Measurements from ENCODE around the gene SLC7A6. TPM values are rescaled to one million over a fixed set of nuclear protein-coding genes. Genes with fewer than 3 reads are reported as not detected.

The SLC7A6 gene
- polyA plus RNA-seq, 2 of the 4 experiments (the other 2 are of a cell fraction), result 31.1 to 32.9 TPM

GRCh38 chr16:68251832-68252231 is 12.5 kb upstream of the SLC7A6 start:
- Histone ChIP-seq H3K4me2 (no peak overlapping the region), H3K4me3 (no peak overlapping the region), H3K27ac (no peak overlapping the region), H3K4me1 (no peaks in the 10 kb centered on the region), H3K9me3 (no peaks in the 10 kb centered on the region)
- no peak for DNase-seq (ENCODE audit: low read depth in 1 of 2, low spot score in 1 of 2)
- 83% methylated on average over 5 of the region's 5 CpGs for WGBS (ENCODE audit: missing lambda C conversion rate)
- FAIRE-seq, result no peak
- TF ChIP-seq FOSL2 (IDR thresholded peaks at IDR 0.05) (no peak), FOSL2 (CRISPR knock-in tag; IDR thresholded peaks at IDR 0.05) (no peak), MAX (IDR thresholded peaks at IDR 0.05) (no peak), TFCP2L1 (CRISPR knock-in tag; IDR thresholded peaks at IDR 0.05) (no peak)
- CTCF ChIA-PET, result interaction anchor here (0.6 to 9.0 kb wide), 8 partner anchors 10 to 796 kb away, joined by 3 to 124 read pairs (median 3); partner anchors contain the start of genes PRMT7, SLC7A6 and SLC7A6OS
- no peak for ATAC-seq
- POLR2A ChIA-PET, result interaction anchor here (1.1 to 1.4 kb wide), 2 partner anchors 12 to 15 kb away, joined by 3 to 4 read pairs; no protein-coding TSS in a partner anchor

DNA sequence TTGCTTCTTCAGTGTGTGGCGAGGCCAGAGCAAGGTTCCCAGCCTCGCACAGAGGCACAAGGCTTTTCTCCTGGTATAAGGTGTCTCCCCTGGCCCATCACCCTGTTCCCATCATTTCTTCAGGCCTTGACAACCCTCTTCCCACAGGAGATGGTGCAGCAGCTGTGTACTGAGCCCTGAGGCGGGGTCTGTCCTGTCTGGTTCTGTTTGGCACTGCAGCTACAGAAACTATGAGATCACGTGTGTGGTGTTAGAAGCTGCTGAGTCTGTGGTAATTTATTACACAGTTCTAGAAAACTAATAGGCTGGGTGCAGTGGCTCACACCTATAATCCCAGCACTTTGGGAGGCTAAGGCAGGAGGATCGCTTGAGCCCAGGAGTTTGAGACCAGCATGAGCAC is 11.9 kb upstream of the SLC7A6 start:
- Histone ChIP-seq H3K4me1 (peaks cover 3% of the 10 kb centered on the region), H3K4me3 (no peak overlapping the region), H3K27ac (no peak overlapping the region), H3K4me2 (no peak overlapping the region), H3K9me3 (no peaks in the 10 kb centered on the region)
- TF ChIP-seq, protein P1, sequence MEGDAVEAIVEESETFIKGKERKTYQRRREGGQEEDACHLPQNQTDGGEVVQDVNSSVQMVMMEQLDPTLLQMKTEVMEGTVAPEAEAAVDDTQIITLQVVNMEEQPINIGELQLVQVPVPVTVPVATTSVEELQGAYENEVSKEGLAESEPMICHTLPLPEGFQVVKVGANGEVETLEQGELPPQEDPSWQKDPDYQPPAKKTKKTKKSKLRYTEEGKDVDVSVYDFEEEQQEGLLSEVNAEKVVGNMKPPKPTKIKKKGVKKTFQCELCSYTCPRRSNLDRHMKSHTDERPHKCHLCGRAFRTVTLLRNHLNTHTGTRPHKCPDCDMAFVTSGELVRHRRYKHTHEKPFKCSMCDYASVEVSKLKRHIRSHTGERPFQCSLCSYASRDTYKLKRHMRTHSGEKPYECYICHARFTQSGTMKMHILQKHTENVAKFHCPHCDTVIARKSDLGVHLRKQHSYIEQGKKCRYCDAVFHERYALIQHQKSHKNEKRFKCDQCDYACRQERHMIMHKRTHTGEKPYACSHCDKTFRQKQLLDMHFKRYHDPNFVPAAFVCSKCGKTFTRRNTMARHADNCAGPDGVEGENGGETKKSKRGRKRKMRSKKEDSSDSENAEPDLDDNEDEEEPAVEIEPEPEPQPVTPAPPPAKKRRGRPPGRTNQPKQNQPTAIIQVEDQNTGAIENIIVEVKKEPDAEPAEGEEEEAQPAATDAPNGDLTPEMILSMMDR (IDR thresholded peaks at IDR 0.05), result no peak
- no peak for TF ChIP-seq RFX5 (IDR thresholded peaks at IDR 0.05)
- TF ChIP-seq, protein P2, sequence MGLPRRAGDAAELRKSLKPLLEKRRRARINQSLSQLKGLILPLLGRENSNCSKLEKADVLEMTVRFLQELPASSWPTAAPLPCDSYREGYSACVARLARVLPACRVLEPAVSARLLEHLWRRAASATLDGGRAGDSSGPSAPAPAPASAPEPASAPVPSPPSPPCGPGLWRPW (IDR thresholded peaks at IDR 0.05), result no peak
- TF ChIP-seq HEYL (CRISPR knock-in tag; IDR thresholded peaks at IDR 0.05), result no peak
- TF ChIP-seq CHD2 (IDR thresholded peaks at IDR 0.05; ENCODE audit: low read length, partially characterized antibody), result no peak
- TF ChIP-seq, protein P3, sequence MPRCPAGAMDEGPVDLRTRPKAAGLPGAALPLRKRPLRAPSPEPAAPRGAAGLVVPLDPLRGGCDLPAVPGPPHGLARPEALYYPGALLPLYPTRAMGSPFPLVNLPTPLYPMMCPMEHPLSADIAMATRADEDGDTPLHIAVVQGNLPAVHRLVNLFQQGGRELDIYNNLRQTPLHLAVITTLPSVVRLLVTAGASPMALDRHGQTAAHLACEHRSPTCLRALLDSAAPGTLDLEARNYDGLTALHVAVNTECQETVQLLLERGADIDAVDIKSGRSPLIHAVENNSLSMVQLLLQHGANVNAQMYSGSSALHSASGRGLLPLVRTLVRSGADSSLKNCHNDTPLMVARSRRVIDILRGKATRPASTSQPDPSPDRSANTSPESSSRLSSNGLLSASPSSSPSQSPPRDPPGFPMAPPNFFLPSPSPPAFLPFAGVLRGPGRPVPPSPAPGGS (IDR thresholded peaks at IDR 0.05), result no peak
- TF ChIP-seq ZC3H11A (IDR thresholded peaks at IDR 0.05), result no peak
- no peak for TF ChIP-seq FOSB (CRISPR knock-in tag; IDR thresholded peaks at IDR 0.05)
- no peak for TF ChIP-seq USF2 (IDR thresholded peaks at IDR 0.05)
- TF ChIP-seq HOXB5 (CRISPR knock-in tag; IDR thresholded peaks at IDR 0.05), result no peak
- no peak for TF ChIP-seq FOXS1 (CRISPR knock-in tag; IDR thresholded peaks at IDR 0.05)
- no peak for TF ChIP-seq HOXB13 (CRISPR knock-in tag; IDR thresholded peaks at IDR 0.05; ENCODE audit: low read depth)
- no peak for TF ChIP-seq NFE2L2 (conservative IDR thresholded peaks at IDR 0.05; ENCODE audit: low read length)
- no peak for TF ChIP-seq CBX2 (IDR thresholded peaks at IDR 0.05; ENCODE audit: borderline replicate concordance, low read depth)
- no peak for TF ChIP-seq MAZ (IDR thresholded peaks at IDR 0.05; ENCODE audit: borderline replicate concordance, low read depth, low read length)
- DNase-seq (ENCODE audit: low read depth in 1 of 2, low spot score in 1 of 2) (no peak), FAIRE-seq (no peak), ATAC-seq (no peak)
- CTCF ChIA-PET, result interaction anchor here (0.6 to 9.0 kb wide), 5 partner anchors 9 to 76 kb away, joined by 3 to 124 read pairs (median 7); partner anchors contain the start of gene SLC7A6
- 78% methylated on average over 5 of the region's 5 CpGs for WGBS (ENCODE audit: missing lambda C conversion rate)
- POLR2A ChIA-PET, result interaction anchor here (1.1 to 1.4 kb wide), 2 partner anchors 11 to 15 kb away, joined by 3 to 4 read pairs; no protein-coding TSS in a partner anchor

DNA sequence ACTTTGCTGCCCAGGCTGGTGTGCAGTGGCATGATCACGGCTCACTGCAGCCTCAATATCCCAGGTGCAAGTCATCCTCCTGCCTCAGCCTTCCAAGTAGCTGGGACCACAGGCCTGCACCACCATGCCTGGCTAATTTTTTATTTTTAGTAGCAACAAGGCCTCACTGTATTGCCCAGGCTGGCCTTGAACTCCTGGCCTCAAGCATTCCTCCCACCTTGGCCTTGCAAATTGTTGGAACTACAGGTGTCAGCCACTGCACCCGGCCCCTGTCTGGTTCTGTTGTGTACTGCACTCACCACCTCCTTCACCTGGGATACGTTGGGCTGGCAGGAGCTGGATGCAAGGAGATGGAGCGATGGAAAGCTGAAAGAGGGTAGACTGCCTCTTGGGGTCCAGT is 10.6 kb upstream of the SLC7A6 start:
- no peak for FAIRE-seq
- POLR2A ChIA-PET, result interaction anchor here (0.6 to 1.5 kb wide), 2 partner anchors 10 to 57 kb away, joined by 3 to 5 read pairs; partner anchors contain the start of genes PRMT7, SLC7A6 and SLC7A6OS
- TF ChIP-seq FOSL2 (IDR thresholded peaks at IDR 0.05) (no peak), FOSL2 (CRISPR knock-in tag; IDR thresholded peaks at IDR 0.05) (no peak), MAZ (IDR thresholded peaks at IDR 0.05; ENCODE audit: borderline replicate concordance, low read depth, low read length) (no peak)
- TF ChIP-seq, protein P2 (IDR thresholded peaks at IDR 0.05), result no peak
- WGBS (ENCODE audit: missing lambda C conversion rate), result 96% methylated on average over 4 of the region's 4 CpGs
- H3K4me3 ChIP-seq, result no peak overlapping the region
- H3K9me3 ChIP-seq, result no peaks in the 10 kb centered on the region
- CTCF ChIA-PET, result interaction anchor here (1.0 to 9.0 kb wide), 3 partner anchors 8 to 75 kb away, joined by 5 to 124 read pairs (median 7); partner anchors contain the start of gene SLC7A6
- no peak for DNase-seq (ENCODE audit: low read depth in 1 of 2, low spot score in 1 of 2)
- no peak overlapping the region for H3K27ac ChIP-seq
- H3K4me2 ChIP-seq, result no peak overlapping the region
- H3K4me1 ChIP-seq, result peaks cover 16% of the 10 kb centered on the region
- no peak for ATAC-seq
